ENCODE measurements around the gene KIRREL1.

DNA sequence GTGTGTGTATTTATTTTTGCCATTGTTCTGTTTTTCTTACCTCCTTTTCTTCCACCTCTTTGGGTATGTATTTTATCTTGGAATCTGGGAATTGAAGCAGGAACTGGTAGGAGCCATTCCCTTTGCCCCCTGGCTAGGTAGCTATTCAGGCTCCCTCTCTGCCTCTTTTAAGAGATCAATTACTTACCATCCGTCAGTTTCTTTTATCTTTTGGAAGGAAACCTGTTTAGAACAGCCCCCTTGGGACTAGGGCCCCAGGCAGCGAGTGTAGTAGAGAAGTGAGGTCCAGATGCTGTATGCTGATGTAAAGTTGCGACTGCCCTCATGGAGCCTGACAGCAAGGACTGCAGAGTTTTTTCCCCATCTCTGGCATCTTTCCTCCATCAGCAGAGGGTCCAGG is 41.6 kb downstream of the KIRREL1 start:
- TF ChIP-seq POLR2A (IDR thresholded peaks at IDR 0.05; ENCODE audit: control extremely low read depth in 1 of 2, low read depth in 2 of 2, low read length in 2 of 2), result no peak
- TF ChIP-seq, protein P1, sequence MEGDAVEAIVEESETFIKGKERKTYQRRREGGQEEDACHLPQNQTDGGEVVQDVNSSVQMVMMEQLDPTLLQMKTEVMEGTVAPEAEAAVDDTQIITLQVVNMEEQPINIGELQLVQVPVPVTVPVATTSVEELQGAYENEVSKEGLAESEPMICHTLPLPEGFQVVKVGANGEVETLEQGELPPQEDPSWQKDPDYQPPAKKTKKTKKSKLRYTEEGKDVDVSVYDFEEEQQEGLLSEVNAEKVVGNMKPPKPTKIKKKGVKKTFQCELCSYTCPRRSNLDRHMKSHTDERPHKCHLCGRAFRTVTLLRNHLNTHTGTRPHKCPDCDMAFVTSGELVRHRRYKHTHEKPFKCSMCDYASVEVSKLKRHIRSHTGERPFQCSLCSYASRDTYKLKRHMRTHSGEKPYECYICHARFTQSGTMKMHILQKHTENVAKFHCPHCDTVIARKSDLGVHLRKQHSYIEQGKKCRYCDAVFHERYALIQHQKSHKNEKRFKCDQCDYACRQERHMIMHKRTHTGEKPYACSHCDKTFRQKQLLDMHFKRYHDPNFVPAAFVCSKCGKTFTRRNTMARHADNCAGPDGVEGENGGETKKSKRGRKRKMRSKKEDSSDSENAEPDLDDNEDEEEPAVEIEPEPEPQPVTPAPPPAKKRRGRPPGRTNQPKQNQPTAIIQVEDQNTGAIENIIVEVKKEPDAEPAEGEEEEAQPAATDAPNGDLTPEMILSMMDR (IDR thresholded peaks at IDR 0.05; ENCODE audit: control extremely low read depth in 1 of 3, insufficient read depth in 1 of 3, low read depth in 1 of 3, low read length in 3 of 3), result no peak
- no peak for TF ChIP-seq EP300 (IDR thresholded peaks at IDR 0.05; ENCODE audit: borderline replicate concordance in 1 of 2, low read depth in 2 of 2, low read length in 2 of 2)
- TF ChIP-seq CEBPB (IDR thresholded peaks at IDR 0.05; ENCODE audit: low read depth, low read length), result no peak
- no peak for TF ChIP-seq CHD1 (IDR thresholded peaks at IDR 0.05; ENCODE audit: low read depth, low read length)
- no peak for TF ChIP-seq CHD2 (IDR thresholded peaks at IDR 0.05; ENCODE audit: low read length)
- no peak for TF ChIP-seq TAF1 (IDR thresholded peaks at IDR 0.05; ENCODE audit: low read depth, low read length)
- TF ChIP-seq, protein P2, sequence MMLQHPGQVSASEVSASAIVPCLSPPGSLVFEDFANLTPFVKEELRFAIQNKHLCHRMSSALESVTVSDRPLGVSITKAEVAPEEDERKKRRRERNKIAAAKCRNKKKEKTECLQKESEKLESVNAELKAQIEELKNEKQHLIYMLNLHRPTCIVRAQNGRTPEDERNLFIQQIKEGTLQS (IDR thresholded peaks at IDR 0.05; ENCODE audit: insufficient read depth, low read depth, low read length), result no peak
